ENCODE data around the gene GLB1L3.
A peak's percentile ranks its signal among the peaks of the same experiment; 100 is the strongest.

GLB1L3 gene

DNA sequence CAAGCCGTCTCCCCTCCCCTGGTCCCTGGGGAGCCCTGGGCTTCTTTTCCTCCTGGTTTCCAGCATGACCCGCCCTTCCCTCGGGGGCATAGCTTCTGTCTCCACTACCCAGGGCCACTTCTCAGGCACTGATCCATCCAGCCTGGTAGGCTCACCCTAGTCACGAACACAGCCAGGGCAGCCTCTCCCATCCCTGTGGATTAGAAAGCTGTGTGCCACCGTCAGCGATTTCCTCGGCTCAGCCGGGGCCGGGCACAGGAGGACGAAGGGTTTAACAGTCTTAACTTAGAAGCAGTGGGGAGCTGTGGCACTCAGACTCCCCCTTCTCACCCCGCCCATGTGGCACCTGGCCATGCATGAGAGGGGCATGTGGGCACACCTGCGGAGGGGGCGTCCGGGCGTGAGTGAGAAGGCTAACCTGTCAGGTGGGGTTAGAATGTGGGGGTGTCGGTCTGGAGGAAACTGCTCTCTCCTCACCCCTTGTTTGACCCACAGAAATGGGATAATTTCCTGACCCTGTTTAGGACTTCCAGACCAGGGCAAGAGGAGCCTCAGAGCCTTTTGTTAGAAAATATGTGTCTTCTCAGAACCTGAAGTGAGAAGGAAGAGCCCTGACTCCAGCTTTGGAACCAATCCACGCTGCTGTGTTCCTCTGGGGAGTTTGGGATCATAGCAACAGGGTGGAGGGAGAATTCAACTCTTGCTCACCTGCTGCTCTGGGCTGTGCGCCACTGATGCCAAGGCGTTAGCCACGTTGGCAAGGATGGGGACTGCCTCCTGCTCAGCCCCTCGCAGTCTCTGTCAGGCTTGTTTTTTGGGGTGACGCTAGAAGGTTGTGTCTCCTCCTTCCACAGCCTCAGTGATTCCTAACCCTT lies 70.2 kb downstream of the GLB1L3 start:
- DNase-seq: no peak

- no peak for DNase-seq
These were observed 70.8 kb downstream of the GLB1L3 start for GRCh38 chr11:134346976-134347350.

DNA sequence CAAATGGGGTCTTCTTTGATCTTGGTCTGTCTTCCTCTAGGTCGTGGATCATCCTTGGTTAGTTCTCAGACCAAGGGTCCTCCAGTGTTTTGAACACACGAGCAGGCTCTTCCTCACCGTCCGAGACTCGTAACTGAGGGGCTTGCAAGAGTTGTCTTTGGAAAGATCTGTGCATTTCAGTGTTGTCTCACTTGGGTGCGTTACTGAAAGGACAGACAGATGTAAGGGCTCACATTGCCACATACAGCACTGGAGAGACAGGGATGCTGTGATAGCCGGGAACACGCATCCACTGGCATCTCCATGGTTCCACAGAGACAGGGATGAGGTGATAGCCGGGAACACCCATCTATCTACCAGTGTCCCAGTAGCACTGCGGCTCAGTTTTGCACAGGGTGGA lies 71.3 kb downstream of the GLB1L3 start:
- DNase-seq: no peak

- DNase-seq: no peak
These were observed 73.1 kb downstream of the GLB1L3 start for GRCh38 chr11:134349109-134349801.

DNA sequence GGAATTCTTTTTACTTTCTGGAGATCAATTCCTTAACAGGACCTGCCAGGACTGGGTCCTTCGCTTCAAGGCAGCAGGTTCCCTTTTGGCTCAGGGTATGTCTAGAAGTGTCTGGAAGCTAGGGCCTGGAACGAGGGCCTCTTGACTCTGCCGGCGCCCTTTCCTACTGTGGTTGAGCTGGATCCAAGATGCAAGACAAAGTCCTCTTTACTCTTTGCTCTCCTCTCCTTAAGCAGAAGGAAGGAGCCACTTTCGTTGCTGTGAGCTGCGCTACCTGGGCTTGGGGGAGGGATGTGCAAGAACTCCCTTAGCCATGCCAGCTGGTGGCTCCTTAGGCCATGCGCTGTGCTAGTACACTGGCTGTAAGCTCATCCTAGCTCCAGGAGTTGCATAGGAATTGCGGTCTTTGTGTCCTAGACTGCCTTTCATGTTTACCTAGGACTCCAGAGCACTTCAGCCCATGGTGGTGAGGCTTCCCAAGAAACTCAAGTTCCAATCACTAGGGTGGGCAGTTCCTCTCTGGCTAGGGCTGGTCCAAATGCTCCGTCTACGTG lies 73.7 kb downstream of the GLB1L3 start:
- DNase-seq: no peak

DNA sequence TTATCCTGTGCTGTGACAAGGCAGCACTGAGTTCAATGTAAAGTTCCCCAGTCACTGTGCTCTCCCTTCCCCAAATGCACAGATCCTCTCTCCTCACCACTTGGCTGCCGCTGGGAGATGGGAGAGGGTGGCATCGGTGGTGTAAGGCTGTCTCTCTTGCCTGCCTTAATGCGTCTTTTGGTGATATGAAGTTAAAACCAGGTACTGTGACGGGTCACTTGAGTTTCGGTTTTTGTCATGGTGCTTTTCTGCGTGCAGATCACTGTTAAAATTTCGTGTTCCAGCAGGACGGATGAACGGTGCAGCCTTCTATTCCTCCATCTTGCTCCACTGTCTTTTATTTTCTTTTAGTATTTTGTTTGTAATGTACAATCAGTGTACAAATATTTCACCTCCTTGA lies 74.2 kb downstream of the GLB1L3 start:
- no peak for DNase-seq

GRCh38 chr11:134352111-134352510 lies 75.9 kb downstream of the GLB1L3 start:
- no peak for DNase-seq

GRCh38 chr11:134355136-134355535 lies 79.0 kb downstream of the GLB1L3 start:
- no peak for DNase-seq

DNA sequence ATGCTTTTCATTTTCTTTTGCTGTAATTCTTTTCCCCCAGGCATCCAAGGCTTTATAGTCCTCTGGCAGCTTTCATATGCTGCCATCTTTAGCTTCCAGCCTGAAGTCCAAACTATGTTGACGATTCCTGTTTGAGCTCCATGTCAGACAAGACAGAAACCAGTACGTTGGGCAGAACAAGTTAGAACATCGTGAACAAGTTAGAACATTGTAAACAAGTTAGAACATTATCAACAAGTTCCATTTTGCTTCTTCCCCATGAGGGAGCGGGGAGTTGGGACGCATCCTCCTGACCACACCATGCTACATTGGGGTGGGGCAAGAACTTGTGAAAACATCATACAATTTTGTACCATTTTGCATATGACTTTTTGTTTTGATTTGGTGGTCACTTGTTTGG lies 79.5 kb downstream of the GLB1L3 start:
- no peak for DNase-seq

DNA sequence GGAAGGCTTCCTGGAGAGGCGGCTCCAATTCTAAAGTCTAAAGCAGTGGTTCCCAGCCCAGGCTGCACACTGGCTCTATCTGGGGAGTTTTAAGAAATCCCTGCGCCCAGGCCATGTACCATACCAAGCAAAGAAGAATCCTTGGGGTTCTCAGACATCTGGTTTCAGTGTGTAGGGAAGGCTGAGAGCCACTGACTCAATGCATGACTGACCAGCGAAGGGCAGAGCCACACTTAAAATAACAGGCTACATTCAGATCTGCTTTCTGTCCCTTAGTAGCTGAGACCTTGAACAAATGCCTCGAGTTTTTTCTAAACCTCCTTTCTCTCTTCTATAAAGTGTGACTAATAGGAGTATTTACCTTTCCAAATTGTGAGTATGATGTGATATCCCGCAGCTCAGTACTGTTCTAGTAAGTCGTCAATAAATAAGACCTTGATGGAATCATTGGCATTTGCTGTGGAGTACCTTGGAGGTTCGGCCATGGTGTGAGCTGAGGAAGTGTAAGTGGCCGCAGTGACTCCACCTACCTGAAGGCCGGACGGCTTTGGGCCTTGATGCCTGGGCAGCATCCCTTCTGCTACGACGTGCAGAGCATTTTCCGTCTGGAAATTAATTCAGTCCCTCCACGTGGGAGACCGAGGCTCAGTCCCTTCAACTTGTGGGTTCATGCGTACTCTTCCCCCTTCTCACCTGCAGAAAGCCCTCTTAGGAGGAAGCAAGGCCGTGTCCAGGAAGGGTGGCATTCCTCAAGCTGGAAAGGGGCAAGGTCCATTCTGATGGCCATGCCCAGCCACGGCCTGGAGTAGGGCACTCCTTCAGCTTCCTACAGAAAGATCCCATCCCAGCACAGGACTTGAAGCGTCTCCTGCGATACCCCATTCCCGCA lies 80.7 kb downstream of the GLB1L3 start:
- DNase-seq: no peak

GRCh38 chr11:134357545-134357839 lies 81.3 kb downstream of the GLB1L3 start:
- DNase-seq: no peak

- no peak for DNase-seq
These were observed 82.1 kb downstream of the GLB1L3 start for GRCh38 chr11:134358165-134358855.

DNA sequence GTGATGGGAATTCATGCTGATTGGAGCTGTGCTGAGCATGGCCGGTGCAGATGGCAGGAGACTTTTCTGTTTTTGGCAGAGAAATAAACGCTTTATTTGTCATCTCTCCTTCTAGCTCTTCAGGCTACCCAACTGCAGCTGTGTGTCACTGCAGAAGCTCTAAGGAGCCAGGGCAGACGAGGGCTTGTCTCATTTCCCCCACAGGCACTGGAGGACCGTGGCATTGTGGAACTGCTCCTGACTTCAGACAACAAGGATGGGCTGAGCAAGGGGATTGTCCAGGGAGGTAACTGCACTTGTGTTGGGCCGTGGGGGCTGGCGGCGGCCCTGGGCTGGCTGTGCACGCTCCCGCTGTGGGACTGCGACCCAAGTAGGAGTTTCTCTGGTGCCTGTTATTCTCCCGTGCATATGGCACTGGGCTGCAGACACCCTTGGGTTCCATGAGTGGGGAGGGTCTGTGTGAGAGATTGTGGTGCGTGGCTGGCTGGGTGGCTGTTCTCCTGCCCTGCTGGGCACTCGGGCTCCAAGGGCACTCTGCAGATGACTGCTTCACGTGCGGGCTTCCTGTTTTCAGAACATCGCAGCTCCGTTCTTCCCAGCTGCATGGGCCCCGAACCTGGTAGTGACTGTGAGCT lies 82.8 kb downstream of the GLB1L3 start:
- no peak for DNase-seq

DNA sequence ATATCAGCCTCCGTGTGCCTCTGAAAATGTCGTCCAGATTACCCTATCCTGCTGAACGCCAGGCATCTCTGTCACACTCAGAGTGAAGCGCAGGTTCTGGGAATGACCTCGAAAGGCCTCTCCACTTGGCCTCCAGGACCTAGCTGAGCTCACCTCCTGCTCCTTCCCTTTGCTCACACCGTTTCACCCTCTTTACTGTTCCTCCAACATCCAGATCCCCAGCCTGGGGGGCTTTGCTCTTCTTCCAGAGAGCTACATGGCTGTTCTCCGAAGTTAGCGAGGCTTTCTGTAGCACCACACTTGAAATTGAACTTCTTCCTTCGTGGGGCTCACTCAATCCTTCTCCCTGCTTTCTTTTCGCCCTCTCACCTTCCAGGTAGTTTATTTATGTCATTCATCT lies 83.5 kb downstream of the GLB1L3 start:
- no peak for DNase-seq

- DNase-seq: peak; percentile 2 to 10
These were observed 84.1 kb downstream of the GLB1L3 start for GRCh38 chr11:134360050-134360835.

GRCh38 chr11:134361661-134362060 lies 85.5 kb downstream of the GLB1L3 start:
- no peak for DNase-seq

DNA sequence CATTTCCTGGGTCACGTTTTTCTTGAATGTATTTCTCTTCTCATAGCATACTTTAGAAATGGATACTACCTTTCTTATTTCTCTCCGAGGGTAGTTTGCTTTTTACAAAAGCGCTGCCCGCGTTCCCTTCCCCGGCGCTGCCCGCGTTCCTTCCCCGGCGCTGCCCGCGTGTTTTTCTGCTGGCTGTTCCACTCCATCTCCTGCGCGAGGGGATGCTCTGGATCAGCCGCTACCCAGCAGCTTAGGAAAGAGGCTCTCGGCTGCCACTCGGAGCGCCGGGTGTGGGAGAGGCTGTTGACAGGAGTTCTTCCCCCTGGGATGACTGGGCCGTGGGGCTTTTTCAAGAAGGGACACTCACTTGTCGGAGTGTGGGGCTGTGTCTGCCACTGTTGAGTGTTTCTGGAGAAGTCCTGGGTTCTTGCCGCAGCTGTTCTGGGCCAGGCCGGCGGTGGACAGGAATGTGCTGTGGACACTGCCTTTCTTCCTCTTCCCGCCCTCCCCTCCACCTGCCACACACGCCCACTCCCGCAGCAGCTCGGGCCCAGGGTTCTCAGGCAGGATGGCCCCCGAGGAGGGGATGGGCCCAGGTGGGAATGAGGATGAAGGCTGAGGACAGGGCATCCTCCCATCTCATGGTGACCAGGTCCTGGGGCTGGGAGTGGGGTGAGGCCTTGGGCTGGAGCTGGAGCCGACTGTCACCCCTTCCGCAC lies 86.2 kb downstream of the GLB1L3 start:
- no peak for DNase-seq

GRCh38 chr11:134363161-134363560 lies 87.0 kb downstream of the GLB1L3 start:
- DNase-seq: no peak

DNA sequence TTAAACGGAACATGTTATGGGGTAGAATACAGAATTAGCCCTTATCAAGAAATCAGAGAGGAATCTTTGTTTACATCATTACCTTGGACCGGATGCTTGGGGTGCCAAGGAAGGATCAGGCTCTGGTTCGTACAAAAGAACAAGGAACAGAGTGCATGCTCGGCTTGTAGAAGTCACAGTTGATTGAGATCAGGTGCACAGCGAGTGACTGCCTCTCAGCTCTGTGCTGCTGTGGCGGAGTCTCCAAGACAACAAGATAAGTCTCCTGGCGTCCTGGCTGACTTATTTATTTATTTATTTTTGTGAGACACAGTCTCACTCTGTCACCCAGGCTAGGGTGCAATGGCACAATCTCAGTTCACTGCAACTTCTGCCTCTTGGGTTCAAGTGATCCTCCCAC lies 87.4 kb downstream of the GLB1L3 start:
- no peak for DNase-seq

DNA sequence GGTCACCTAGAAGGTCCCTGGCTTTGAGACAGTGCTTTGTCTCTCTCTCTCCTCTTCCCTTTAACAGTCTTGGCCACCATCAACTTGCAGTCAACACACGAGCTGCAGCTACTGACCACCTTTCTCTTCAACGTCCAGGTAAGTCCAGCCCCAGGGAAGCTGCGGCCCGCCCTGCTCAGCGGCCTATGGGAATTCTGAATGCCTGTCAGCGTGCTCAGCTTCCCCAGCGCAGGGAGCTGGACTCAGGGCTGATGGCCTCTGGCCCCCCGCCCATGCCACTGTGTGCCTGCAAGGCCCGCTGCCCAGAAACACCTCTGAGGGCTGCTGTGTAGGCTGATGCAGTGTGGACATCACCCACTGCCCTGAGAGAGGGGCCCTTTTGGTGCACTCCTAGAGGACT lies 88.1 kb downstream of the GLB1L3 start:
- DNase-seq: no peak
